Central memory CD8-positive, alpha-beta T cell (primary cell): Measurements from ENCODE around the gene DSCAM.
"Not testable (repeated sequence)": the region's sequence is repeated elsewhere in the genome, so short reads cannot be mapped to it uniquely, and the experiment has no call there.

Source experiments
- ATAC-seq: fragments of 150-1000 bp; cut with Tn5 transposase; replicated peaks from 2 replicates; pipeline ENCODE4 v1.10.0; 2022; ENCODE audit warnings: mild to moderate bottlenecking, moderate FRiP score, moderate number of reproducible peaks; ENCODE audit not compliant: poor library complexity, severe bottlenecking; ENCODE audit errors: extremely low read depth
- DNase-seq, 2 donors: peaks; one replicate each; pipeline ENCODE4 v3.0.0; 2021; ENCODE audit warnings: low spot score in 2 of 2
- H3K27ac Mint-ChIP-seq: one replicate; pipeline ENCODE4 v1.8.0; 2022; ENCODE audit warnings: low read depth, mild to moderate bottlenecking, moderate library complexity, mixed read lengths
- H3K27me3 Mint-ChIP-seq: one replicate; pipeline ENCODE4 v1.8.0; 2022; ENCODE audit warnings: mixed read lengths
- H3K36me3 Mint-ChIP-seq: one replicate; pipeline ENCODE4 v1.8.0; 2022; ENCODE audit warnings: mild to moderate bottlenecking, moderate library complexity, mixed read lengths; ENCODE audit not compliant: insufficient read depth
- H3K4me1 Mint-ChIP-seq: one replicate; pipeline ENCODE4 v1.8.0; 2022; ENCODE audit warnings: mixed read lengths
- H3K4me3 Mint-ChIP-seq: one replicate; pipeline ENCODE4 v1.8.0; 2022; ENCODE audit warnings: mild to moderate bottlenecking, moderate library complexity, mixed read lengths
- H3K9me3 Mint-ChIP-seq: one replicate; pipeline ENCODE4 v1.8.0; 2022; ENCODE audit warnings: mixed read lengths

DSCAM gene

GRCh38 chr21:40846587-40847411, at the start of gene DSCAM:
TSS of gene DSCAM (minus strand) at chr21:40847158. CDS start at chr21:40846661, 497 bp downstream.
- Mint-ChIP-seq H3K27ac (no peak within 1 kb of the TSS), H3K27me3 (peaks cover 22% of the 10 kb centered on the region), H3K4me3 (no peak within 1 kb of the TSS), H3K4me1 (no peaks in the 10 kb centered on the region), H3K9me3 (peaks cover 11% of the 10 kb centered on the region), H3K36me3 (no peaks in the 10 kb centered on the region)
- ATAC-seq (no peak), DNase-seq (no peak)

GRCh38 chr21:40895697-40896096, 48.7 kb upstream of the DSCAM start:
- not testable (repeated sequence) for H3K27me3 Mint-ChIP-seq, H3K4me3 Mint-ChIP-seq, ATAC-seq, H3K4me1 Mint-ChIP-seq, DNase-seq, H3K27ac Mint-ChIP-seq, H3K36me3 Mint-ChIP-seq
- H3K9me3 Mint-ChIP-seq: peaks cover 28% of the 10 kb centered on the region

GRCh38 chr21:40886931-40887330, 40.0 kb upstream of the DSCAM start:
- Mint-ChIP-seq H3K36me3 (peaks cover 1% of the 10 kb centered on the region), H3K9me3 (peaks cover 5% of the 10 kb centered on the region), H3K27me3 (no peaks in the 10 kb centered on the region), H3K27ac (no peak overlapping the region), H3K4me3 (no peak overlapping the region), H3K4me1 (no peaks in the 10 kb centered on the region)
- ATAC-seq: no peak
- DNase-seq: no peak

GRCh38 chr21:40886006-40886405, 39.0 kb upstream of the DSCAM start:
- DNase-seq (no peak), ATAC-seq (no peak)
- Mint-ChIP-seq H3K4me1 (no peaks in the 10 kb centered on the region), H3K4me3 (no peak overlapping the region), H3K36me3 (peaks cover 1% of the 10 kb centered on the region), H3K27ac (no peak overlapping the region), H3K9me3 (peaks cover 5% of the 10 kb centered on the region), H3K27me3 (no peaks in the 10 kb centered on the region)

- Mint-ChIP-seq H3K27me3 (no peaks in the 10 kb centered on the region), H3K36me3 (peaks cover 1% of the 10 kb centered on the region), H3K4me1 (no peaks in the 10 kb centered on the region), H3K27ac (no peak overlapping the region), H3K9me3 (no peaks in the 10 kb centered on the region), H3K4me3 (no peak overlapping the region)
- DNase-seq (no peak), ATAC-seq (no peak)
These were observed 35.4 kb upstream of the DSCAM start for GRCh38 chr21:40882192-40882915.

GRCh38 chr21:40881767-40882166, 34.8 kb upstream of the DSCAM start:
- Mint-ChIP-seq H3K36me3 (peaks cover 1% of the 10 kb centered on the region), H3K4me1 (no peaks in the 10 kb centered on the region), H3K9me3 (no peaks in the 10 kb centered on the region), H3K4me3 (no peak overlapping the region), H3K27ac (no peak overlapping the region), H3K27me3 (no peaks in the 10 kb centered on the region)
- ATAC-seq (no peak), DNase-seq (no peak)

- peaks cover 25% of the 10 kb centered on the region for H3K9me3 Mint-ChIP-seq
- no peak for DNase-seq
- H3K27me3 Mint-ChIP-seq: no peaks in the 10 kb centered on the region
- no peak overlapping the region for H3K4me3 Mint-ChIP-seq
- no peak for ATAC-seq
- H3K4me1 Mint-ChIP-seq: no peaks in the 10 kb centered on the region
- H3K36me3 Mint-ChIP-seq: no peaks in the 10 kb centered on the region
- H3K27ac Mint-ChIP-seq: no peak overlapping the region
These were observed 24.1 kb upstream of the DSCAM start for GRCh38 chr21:40871099-40871498.

GRCh38 chr21:40863839-40864238, 16.9 kb upstream of the DSCAM start:
- DNase-seq (no peak), ATAC-seq (no peak)
- H3K9me3 Mint-ChIP-seq: peaks cover 11% of the 10 kb centered on the region
- H3K27me3 Mint-ChIP-seq: no peaks in the 10 kb centered on the region
- H3K27ac Mint-ChIP-seq: no peak overlapping the region
- H3K4me1 Mint-ChIP-seq: no peaks in the 10 kb centered on the region
- no peaks in the 10 kb centered on the region for H3K36me3 Mint-ChIP-seq
- no peak overlapping the region for H3K4me3 Mint-ChIP-seq

- ATAC-seq: no peak
These were observed 11.6 kb upstream of the DSCAM start for GRCh38 chr21:40858517-40858916.

GRCh38 chr21:40853956-40854688, 7.2 kb upstream of the DSCAM start:
- peaks cover 4% of the 10 kb centered on the region for H3K36me3 Mint-ChIP-seq
- no peak overlapping the region for H3K27ac Mint-ChIP-seq
- no peak for ATAC-seq
- no peaks in the 10 kb centered on the region for H3K4me1 Mint-ChIP-seq
- DNase-seq: no peak
- H3K27me3 Mint-ChIP-seq: no peaks in the 10 kb centered on the region
- H3K4me3 Mint-ChIP-seq: no peak overlapping the region
- H3K9me3 Mint-ChIP-seq: peaks cover 17% of the 10 kb centered on the region

More at GRCh38 chr21:40858517-40858916, 11.6 kb upstream of the DSCAM start:
- Mint-ChIP-seq H3K27me3 (no peaks in the 10 kb centered on the region), H3K27ac (no peak overlapping the region), H3K36me3 (peaks cover 4% of the 10 kb centered on the region), H3K4me3 (no peak overlapping the region), H3K4me1 (no peaks in the 10 kb centered on the region), H3K9me3 (peaks cover 22% of the 10 kb centered on the region)
- no peak for DNase-seq

- ATAC-seq (no peak), DNase-seq (no peak)
- H3K4me3 Mint-ChIP-seq: no peak overlapping the region
- H3K4me1 Mint-ChIP-seq: no peaks in the 10 kb centered on the region
- H3K36me3 Mint-ChIP-seq: peaks cover 4% of the 10 kb centered on the region
- no peak overlapping the region for H3K27ac Mint-ChIP-seq
- no peaks in the 10 kb centered on the region for H3K27me3 Mint-ChIP-seq
- H3K9me3 Mint-ChIP-seq: peaks cover 14% of the 10 kb centered on the region
These were observed 5.6 kb upstream of the DSCAM start for GRCh38 chr21:40852563-40852962.

GRCh38 chr21:40851749-40852148, 4.8 kb upstream of the DSCAM start:
- Mint-ChIP-seq H3K9me3 (peaks cover 12% of the 10 kb centered on the region), H3K36me3 (peaks cover 4% of the 10 kb centered on the region), H3K27me3 (no peaks in the 10 kb centered on the region), H3K27ac (no peak overlapping the region), H3K4me1 (no peaks in the 10 kb centered on the region), H3K4me3 (no peak overlapping the region)
- no peak for DNase-seq
- no peak for ATAC-seq
